Measurements from ENCODE around the gene RNF10. TPM values are rescaled to one million over a fixed set of nuclear protein-coding genes. Genes with fewer than 3 reads are reported as not detected.
"Not testable (repeated sequence)": the region's sequence is repeated elsewhere in the genome, so short reads cannot be mapped to it uniquely, and the experiment has no call there.

The RNF10 gene
- total RNA-seq, 1 experiment from 2014 or later, result 166 TPM

DNA sequence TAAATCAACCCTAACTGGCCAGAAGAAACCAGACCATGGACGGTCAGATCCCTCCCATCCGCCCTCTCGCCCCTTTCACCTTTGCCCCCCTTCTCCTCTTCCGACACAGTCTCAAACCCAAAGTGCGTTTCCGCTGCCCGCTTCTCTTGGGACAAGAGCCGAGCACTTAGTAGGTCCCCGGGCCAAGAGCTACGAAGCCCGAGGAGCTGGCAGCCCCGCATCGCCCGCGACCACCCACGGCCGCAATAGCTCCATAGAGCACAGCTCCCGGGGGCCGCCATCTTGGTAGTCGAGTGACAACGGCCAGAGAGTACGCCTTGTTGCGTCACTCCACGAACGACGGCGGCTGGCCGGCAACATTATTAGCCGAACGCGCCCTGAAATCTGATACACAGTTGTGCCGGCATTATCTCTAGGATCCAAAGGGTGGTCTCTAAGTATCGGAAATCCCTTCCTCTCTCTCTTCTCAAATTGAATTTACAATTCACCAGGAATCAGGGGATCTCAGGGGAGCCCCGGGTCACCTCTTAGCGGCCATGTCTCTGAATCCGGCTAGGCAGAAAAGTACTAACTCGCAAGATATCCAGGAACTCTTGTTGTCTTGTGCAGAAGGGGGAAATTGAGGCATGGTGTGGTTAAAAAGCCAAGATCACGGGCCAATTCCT, 5.2 kb upstream of the RNF10 start, which contains the start of gene COQ5:
TSS of gene COQ5 (minus strand) at position 298 of the 665 bp plus-strand sequence. CDS start at position 281, 17 bp downstream.
- ChIA-PET POLR2A (interaction anchor here (0.6 to 3.7 kb wide), 16 partner anchors 9 to 328 kb away, joined by 3 to 45 read pairs (median 5); partner anchors contain the start of genes DYNLL1, GATC, POP5 and RPLP0), CTCF (interaction anchor here (0.7 to 0.9 kb wide), 4 partner anchors 38 to 378 kb away, joined by 3 to 4 read pairs (median 3); no protein-coding TSS in a partner anchor)
- H3K4me1 Mint-ChIP-seq (ENCODE audit: insufficient read depth, unreplicated experiment), result peaks cover 6% of the 10 kb centered on the region
- TF ChIP-seq, protein P1, sequence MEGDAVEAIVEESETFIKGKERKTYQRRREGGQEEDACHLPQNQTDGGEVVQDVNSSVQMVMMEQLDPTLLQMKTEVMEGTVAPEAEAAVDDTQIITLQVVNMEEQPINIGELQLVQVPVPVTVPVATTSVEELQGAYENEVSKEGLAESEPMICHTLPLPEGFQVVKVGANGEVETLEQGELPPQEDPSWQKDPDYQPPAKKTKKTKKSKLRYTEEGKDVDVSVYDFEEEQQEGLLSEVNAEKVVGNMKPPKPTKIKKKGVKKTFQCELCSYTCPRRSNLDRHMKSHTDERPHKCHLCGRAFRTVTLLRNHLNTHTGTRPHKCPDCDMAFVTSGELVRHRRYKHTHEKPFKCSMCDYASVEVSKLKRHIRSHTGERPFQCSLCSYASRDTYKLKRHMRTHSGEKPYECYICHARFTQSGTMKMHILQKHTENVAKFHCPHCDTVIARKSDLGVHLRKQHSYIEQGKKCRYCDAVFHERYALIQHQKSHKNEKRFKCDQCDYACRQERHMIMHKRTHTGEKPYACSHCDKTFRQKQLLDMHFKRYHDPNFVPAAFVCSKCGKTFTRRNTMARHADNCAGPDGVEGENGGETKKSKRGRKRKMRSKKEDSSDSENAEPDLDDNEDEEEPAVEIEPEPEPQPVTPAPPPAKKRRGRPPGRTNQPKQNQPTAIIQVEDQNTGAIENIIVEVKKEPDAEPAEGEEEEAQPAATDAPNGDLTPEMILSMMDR (IDR thresholded peaks at IDR 0.05; ENCODE audit: unreplicated experiment), result no peak
- H3K36me3 Mint-ChIP-seq (ENCODE audit: insufficient read depth, unreplicated experiment), result peaks cover 15% of the 10 kb centered on the region
- H3K27ac Mint-ChIP-seq (ENCODE audit: low read depth, unreplicated experiment), result peak within 1 kb of the TSS; percentile 96
- BruUV-seq (replicated peaks), result no TSS peak
- intact Hi-C loops (cut with micrococcal nuclease), result loop anchor here (1.0 kb wide), 1 partner anchor 52 kb away; the partner anchor contains the start of gene POP5
- peak; percentile 90 for DNase-seq (ENCODE audit: unreplicated experiment)
- no peaks in the 10 kb centered on the region for H3K27me3 Mint-ChIP-seq (ENCODE audit: insufficient read depth, unreplicated experiment)
- H3K9me3 Mint-ChIP-seq (ENCODE audit: unreplicated experiment), result no peaks in the 10 kb centered on the region
- peak within 1 kb of the TSS; percentile 79 for H3K4me3 Mint-ChIP-seq (ENCODE audit: unreplicated experiment)

DNA sequence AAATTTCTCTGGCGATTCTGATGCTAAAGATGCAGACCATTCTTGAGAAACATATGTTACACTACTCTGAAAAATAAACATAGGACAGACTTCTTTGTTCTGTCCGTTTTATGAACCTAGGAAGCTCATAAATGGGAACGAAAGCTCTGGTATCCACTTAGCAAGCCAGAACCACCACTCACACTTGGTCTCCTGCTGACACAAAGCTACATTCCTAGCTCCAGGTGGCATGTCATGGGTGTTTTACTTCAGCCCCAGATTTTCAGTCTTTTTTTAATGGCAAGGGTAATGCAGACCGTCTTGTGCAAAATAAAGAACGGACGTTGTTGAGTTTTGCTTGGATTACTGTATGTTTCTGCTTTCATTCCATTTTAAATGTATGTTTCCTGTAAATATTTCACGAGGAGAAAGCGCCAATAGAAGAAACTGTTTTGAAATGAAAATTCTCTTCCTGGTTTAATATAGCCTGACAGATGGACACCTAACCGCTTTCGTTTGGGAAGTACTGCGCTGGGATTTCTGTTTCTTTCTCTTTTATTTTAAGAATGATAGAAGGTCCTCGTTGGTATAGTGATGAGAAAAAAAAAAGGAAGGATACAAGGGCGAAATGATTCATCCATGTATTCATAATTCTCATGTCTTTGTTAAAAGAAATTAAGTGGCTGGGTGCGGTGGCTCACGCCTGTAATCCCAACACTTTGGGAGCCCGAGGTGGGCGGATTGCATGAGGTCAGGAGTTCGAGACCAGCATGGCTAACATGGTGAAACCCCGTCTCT, 4.3 kb upstream of the RNF10 start:
- Mint-ChIP-seq H3K27ac (ENCODE audit: low read depth, unreplicated experiment) (peak overlapping the region; percentile 96), H3K4me3 (ENCODE audit: unreplicated experiment) (peak overlapping the region; percentile 79), H3K4me1 (ENCODE audit: insufficient read depth, unreplicated experiment) (peaks cover 6% of the 10 kb centered on the region), H3K27me3 (ENCODE audit: insufficient read depth, unreplicated experiment) (no peaks in the 10 kb centered on the region), H3K9me3 (ENCODE audit: unreplicated experiment) (no peaks in the 10 kb centered on the region), H3K36me3 (ENCODE audit: insufficient read depth, unreplicated experiment) (peaks cover 12% of the 10 kb centered on the region)
- POLR2A ChIA-PET, result interaction anchor here (0.6 to 3.7 kb wide), 18 partner anchors 9 to 328 kb away, joined by 3 to 45 read pairs (median 5); partner anchors contain the start of genes DYNLL1, GATC, POP5 and RPLP0
- CTCF ChIA-PET, result interaction anchor here (0.9 kb wide), 1 partner anchor 48 kb away, joined by 3 read pairs; no protein-coding TSS in a partner anchor
- BruUV-seq (replicated peaks), result no TSS peak
- TF ChIP-seq, protein P1 (IDR thresholded peaks at IDR 0.05; ENCODE audit: unreplicated experiment), result no peak
- intact Hi-C loops (cut with micrococcal nuclease), result loop anchor here (1.0 kb wide), 1 partner anchor 51 kb away; the partner anchor contains the start of gene POP5
- peak; percentile 61 for DNase-seq (ENCODE audit: unreplicated experiment)

DNA sequence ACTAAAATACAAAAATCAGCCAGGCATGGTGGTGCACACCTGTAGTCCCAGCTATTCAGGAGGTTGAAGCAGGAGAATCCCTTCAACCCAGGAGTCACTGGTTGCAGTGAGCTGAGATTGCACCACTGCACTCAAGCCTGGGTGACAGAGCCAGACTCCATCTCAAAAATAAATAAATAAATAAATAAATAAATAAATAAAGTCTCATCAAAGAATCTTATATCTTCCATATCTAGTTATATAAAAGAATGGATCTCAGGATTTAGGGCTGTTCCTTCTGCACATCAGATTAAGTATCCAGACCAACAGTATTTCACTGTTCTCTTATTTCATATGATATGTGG, 3.8 kb upstream of the RNF10 start:
- DNase-seq (ENCODE audit: unreplicated experiment); BruUV-seq (replicated peaks); CTCF ChIA-PET; H3K27me3 Mint-ChIP-seq (ENCODE audit: insufficient read depth, unreplicated experiment); H3K9me3 Mint-ChIP-seq (ENCODE audit: unreplicated experiment); H3K4me1 Mint-ChIP-seq (ENCODE audit: insufficient read depth, unreplicated experiment); intact Hi-C loops (cut with micrococcal nuclease): not testable (repeated sequence)
- POLR2A ChIA-PET, result interaction anchor here (0.7 to 3.7 kb wide), 6 partner anchors 8 to 295 kb away, joined by 3 to 45 read pairs (median 12); partner anchors contain the start of genes DYNLL1 and SRSF9
- peak overlapping the region; percentile 96 for H3K27ac Mint-ChIP-seq (ENCODE audit: low read depth, unreplicated experiment)
- H3K36me3 Mint-ChIP-seq (ENCODE audit: insufficient read depth, unreplicated experiment), result peaks cover 15% of the 10 kb centered on the region
- H3K4me3 Mint-ChIP-seq (ENCODE audit: unreplicated experiment), result peak overlapping the region; percentile 79

DNA sequence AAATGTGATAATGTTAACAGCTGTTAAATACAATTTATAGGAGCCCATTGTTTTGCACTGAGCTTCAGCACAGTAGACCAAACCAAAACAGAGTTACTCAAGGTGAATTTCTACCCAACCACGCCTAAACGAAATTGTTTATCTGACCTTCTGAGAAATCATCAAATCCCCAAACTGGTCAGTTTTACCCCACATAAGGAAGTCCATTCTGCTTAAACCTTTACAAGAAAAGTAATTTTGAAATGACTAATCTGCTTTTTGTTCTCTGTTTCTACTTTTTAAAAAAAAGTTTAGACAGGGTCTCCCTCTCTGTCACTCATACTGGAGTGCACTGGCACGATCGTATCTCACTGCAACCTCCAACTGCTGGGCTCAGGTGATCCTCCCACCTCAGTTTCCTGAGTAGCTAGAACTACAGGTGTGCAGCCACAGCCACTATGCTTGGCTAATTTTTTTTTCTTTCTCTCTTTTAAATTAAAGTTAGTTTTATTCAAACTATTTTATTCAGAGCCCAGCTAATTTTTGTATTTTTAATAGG, 1.4 kb upstream of the RNF10 start:
- no peak overlapping the region for H3K4me3 Mint-ChIP-seq (ENCODE audit: unreplicated experiment)
- H3K27ac Mint-ChIP-seq (ENCODE audit: low read depth, unreplicated experiment), result no peak overlapping the region
- intact Hi-C loops (cut with micrococcal nuclease), result no loop called here
- H3K36me3 Mint-ChIP-seq (ENCODE audit: insufficient read depth, unreplicated experiment), result peaks cover 32% of the 10 kb centered on the region
- H3K4me1 Mint-ChIP-seq (ENCODE audit: insufficient read depth, unreplicated experiment), result peaks cover 7% of the 10 kb centered on the region
- ChIA-PET POLR2A (interaction anchor here (0.7 to 1.1 kb wide), 6 partner anchors 12 to 242 kb away, joined by 3 to 4 read pairs (median 3); no protein-coding TSS in a partner anchor), CTCF (interaction anchor here (1.4 kb wide), 1 partner anchor 92 kb away, joined by 6 read pairs; no protein-coding TSS in a partner anchor)
- no TSS peak for BruUV-seq (replicated peaks)
- DNase-seq (ENCODE audit: unreplicated experiment), result no peak
- TF ChIP-seq, protein P1 (IDR thresholded peaks at IDR 0.05; ENCODE audit: unreplicated experiment), result no peak
- no peaks in the 10 kb centered on the region for H3K9me3 Mint-ChIP-seq (ENCODE audit: unreplicated experiment)
- H3K27me3 Mint-ChIP-seq (ENCODE audit: insufficient read depth, unreplicated experiment), result no peaks in the 10 kb centered on the region

Measured in MCF 10A (cell line).